ENCODE results near the gene FMN1.

- TF ChIP-seq CTCF (IDR thresholded peaks at IDR 0.05) (no peak), EP300 (IDR thresholded peaks at IDR 0.05) (no peak), POLR2AphosphoS5 (IDR thresholded peaks at IDR 0.05) (no peak)
These were observed 427.3 kb downstream of the FMN1 start for GRCh38 chr15:32767236-32767635.
